Calu3 (cell line): ENCODE data around the gene KCNH5. TPM values are rescaled to one million over a fixed set of nuclear protein-coding genes. Genes with fewer than 3 reads are reported as not detected.

Source experiments
- BruUV-seq: library from RNA; stranded (reverse); fragments of 400-500 nt; replicated peaks from 2 replicates; lab custom pipeline; 2021; lab: Mats Ljungman, UMichigan
- CTCF ChIA-PET: fragments of 300-600 bp; sonication (Branson Sonifier 250); formaldehyde crosslinking; loops from one replicate; lab custom pipeline; 2022; ENCODE audit warnings: antibody characterized with exemption; lab: Charles Lee
- DNase-seq: peaks from one replicate; pipeline ENCODE4 v3.0.0; 2022
- H3K27ac Mint-ChIP-seq: one replicate; pipeline ENCODE4 v1.8.0; 2022; ENCODE audit warnings: mixed read lengths; ENCODE audit not compliant: unreplicated experiment
- H3K27me3 Mint-ChIP-seq: one replicate; pipeline ENCODE4 v1.8.0; 2022; ENCODE audit warnings: mixed read lengths; ENCODE audit not compliant: unreplicated experiment
- H3K36me3 Mint-ChIP-seq: one replicate; pipeline ENCODE4 v1.8.0; 2022; ENCODE audit warnings: mild to moderate bottlenecking, moderate library complexity, mixed read lengths; ENCODE audit not compliant: insufficient read depth, unreplicated experiment
- H3K4me1 Mint-ChIP-seq: one replicate; pipeline ENCODE4 v1.8.0; 2022; ENCODE audit warnings: mild to moderate bottlenecking, low read depth, mixed read lengths; ENCODE audit not compliant: unreplicated experiment
- H3K4me3 Mint-ChIP-seq: one replicate; pipeline ENCODE4 v1.8.0; 2022; ENCODE audit warnings: mild to moderate bottlenecking, low read depth, moderate library complexity, mixed read lengths; ENCODE audit not compliant: unreplicated experiment
- H3K9me3 Mint-ChIP-seq: one replicate; pipeline ENCODE4 v1.8.0; 2022; ENCODE audit warnings: low read depth, mixed read lengths; ENCODE audit not compliant: unreplicated experiment
- CTCF ChIP-seq: fragments of 200-600 bp; IDR thresholded peaks from one replicate; pipeline ENCODE4 v1.8.0; 2022; ENCODE audit warnings: antibody characterized with exemption; ENCODE audit not compliant: unreplicated experiment
- intact Hi-C: fragments of 100-400 bp; cut with micrococcal nuclease; formaldehyde crosslinking; loops from one replicate; pipeline ENCODE4 v1.10.0; 2022; ENCODE audit not compliant: unreplicated experiment
- total RNA-seq: library from RNA; stranded (reverse); gene quantifications from 2 replicates; pipeline ENCODE4 v1.2.3, GENCODE V29; 2022

The KCNH5 gene
- total RNA-seq, 1 experiment from 2014 or later: not detected

GRCh38 chr14:62682208-62682607 is 363.1 kb downstream of the KCNH5 start:
- Mint-ChIP-seq H3K27ac (no peak overlapping the region), H3K4me1 (no peaks in the 10 kb centered on the region), H3K36me3 (no peaks in the 10 kb centered on the region), H3K27me3 (no peaks in the 10 kb centered on the region), H3K4me3 (no peak overlapping the region), H3K9me3 (no peaks in the 10 kb centered on the region)
- intact Hi-C loops: no loop called here
- no TSS peak for BruUV-seq
- no peak for DNase-seq
- CTCF ChIA-PET: no interaction called here
- no peak for TF ChIP-seq CTCF

- BruUV-seq: no TSS peak
- H3K27me3 Mint-ChIP-seq: no peaks in the 10 kb centered on the region
- H3K9me3 Mint-ChIP-seq: no peaks in the 10 kb centered on the region
- TF ChIP-seq CTCF: no peak
- H3K4me1 Mint-ChIP-seq: no peaks in the 10 kb centered on the region
- H3K27ac Mint-ChIP-seq: no peak overlapping the region
- no peak overlapping the region for H3K4me3 Mint-ChIP-seq
- CTCF ChIA-PET: no interaction called here
- intact Hi-C loops: no loop called here
- DNase-seq: no peak
- no peaks in the 10 kb centered on the region for H3K36me3 Mint-ChIP-seq
Observed at GRCh38 chr14:62674563-62675237, 370.6 kb downstream of the KCNH5 start.

- intact Hi-C loops: no loop called here
- Mint-ChIP-seq H3K9me3 (no peaks in the 10 kb centered on the region), H3K27me3 (no peaks in the 10 kb centered on the region), H3K4me1 (no peaks in the 10 kb centered on the region), H3K4me3 (no peak overlapping the region), H3K36me3 (no peaks in the 10 kb centered on the region), H3K27ac (no peak overlapping the region)
- no TSS peak for BruUV-seq
- CTCF ChIA-PET: no interaction called here
- no peak for DNase-seq
- TF ChIP-seq CTCF: no peak
Observed at GRCh38 chr14:62673014-62673755, 372.1 kb downstream of the KCNH5 start.

GRCh38 chr14:62670526-62670925 is 374.7 kb downstream of the KCNH5 start:
- TF ChIP-seq CTCF: no peak
- CTCF ChIA-PET: no interaction called here
- no peak overlapping the region for H3K27ac Mint-ChIP-seq
- no peak for DNase-seq
- no TSS peak for BruUV-seq
- no peaks in the 10 kb centered on the region for H3K9me3 Mint-ChIP-seq
- intact Hi-C loops: no loop called here
- H3K27me3 Mint-ChIP-seq: no peaks in the 10 kb centered on the region
- no peaks in the 10 kb centered on the region for H3K36me3 Mint-ChIP-seq
- no peaks in the 10 kb centered on the region for H3K4me1 Mint-ChIP-seq
- H3K4me3 Mint-ChIP-seq: no peak overlapping the region
